Trophoblast cell (in vitro differentiated cells and primary cell): ENCODE measurements around the gene ERAP2.

Experiments
- DNase-seq, 2 donors: peaks; one replicate each; pipeline ENCODE4 v3.0.0-alpha.2; 2016
- H2AFZ ChIP-seq: 2 replicates; pipeline ENCODE4 v1.6.1; 2013; ENCODE audit warnings: low read length, moderate library complexity, mild to moderate bottlenecking; ENCODE audit not compliant: insufficient read depth, poor library complexity
- H2AK5ac ChIP-seq: 2 replicates; pipeline ENCODE4 v1.6.1; 2013; ENCODE audit warnings: mild to moderate bottlenecking, low read length
- H2BK120ac ChIP-seq: 2 replicates; pipeline ENCODE4 v1.6.1; 2013; ENCODE audit warnings: low read length, mild to moderate bottlenecking, moderate library complexity; ENCODE audit not compliant: insufficient read depth, poor library complexity
- H2BK12ac ChIP-seq: 2 replicates; pipeline ENCODE4 v1.6.1; 2013; ENCODE audit warnings: mild to moderate bottlenecking, low read length, moderate library complexity
- H2BK5ac ChIP-seq: 2 replicates; pipeline ENCODE4 v1.6.1; 2013; ENCODE audit warnings: low read length, low read depth, moderate library complexity, mild to moderate bottlenecking; ENCODE audit not compliant: poor library complexity
- H3K14ac ChIP-seq: 2 replicates; pipeline ENCODE4 v1.6.1; 2013; ENCODE audit warnings: mild to moderate bottlenecking, low read length
- H3K18ac ChIP-seq: 2 replicates; pipeline ENCODE4 v1.6.1; 2013; ENCODE audit warnings: mild to moderate bottlenecking, low read length
- H3K23ac ChIP-seq: 2 replicates; pipeline ENCODE4 v1.6.1; 2013; ENCODE audit warnings: low read length
- H3K27ac ChIP-seq: 2 replicates; pipeline ENCODE4 v1.5.1; 2013; ENCODE audit warnings: low read depth, mild to moderate bottlenecking, inconsistent platforms, low read length, moderate library complexity
- H3K27me3 ChIP-seq: 2 replicates; pipeline ENCODE4 v1.6.1; 2013; ENCODE audit warnings: inconsistent platforms, mild to moderate bottlenecking, low read length, moderate library complexity; ENCODE audit not compliant: insufficient read depth
- H3K36me3 ChIP-seq, 2 experiments: 1 replicate in 1 of 2; 2 replicates in 1 of 2; pipeline ENCODE4 v1.6.1; 2013; ENCODE audit warnings: low read length in 2 of 2, mild to moderate bottlenecking in 2 of 2, moderate library complexity in 1 of 2; ENCODE audit not compliant: insufficient read depth in 2 of 2, control insufficient read depth in 1 of 2
- H3K4ac ChIP-seq: 2 replicates; pipeline ENCODE4 v1.6.1; 2013; ENCODE audit warnings: low read depth, mild to moderate bottlenecking, low read length, moderate library complexity
- H3K4me1 ChIP-seq, 2 experiments: 1 replicate in 1 of 2; 2 replicates in 1 of 2; pipeline ENCODE4 v1.6.1; 2013; ENCODE audit warnings: low read length in 2 of 2, mild to moderate bottlenecking in 2 of 2, moderate library complexity in 1 of 2; ENCODE audit not compliant: insufficient read depth in 2 of 2, control insufficient read depth in 1 of 2
- H3K4me2 ChIP-seq: 2 replicates; pipeline ENCODE4 v1.6.1; 2013; ENCODE audit warnings: inconsistent platforms, mild to moderate bottlenecking, low read length, moderate library complexity
- H3K4me3 ChIP-seq: 2 replicates; pipeline ENCODE4 v1.5.1; 2013; ENCODE audit warnings: mild to moderate bottlenecking, low read depth, low read length, inconsistent platforms
- H3K79me1 ChIP-seq: one replicate; pipeline ENCODE4 v1.6.1; 2013; ENCODE audit warnings: low read length
- H3K79me2 ChIP-seq: 2 replicates; pipeline ENCODE4 v1.6.1; 2013; ENCODE audit warnings: low read length, mild to moderate bottlenecking; ENCODE audit not compliant: control insufficient read depth, insufficient read depth, poor library complexity
- H3K9ac ChIP-seq: 2 replicates; pipeline ENCODE4 v1.6.1; 2013; ENCODE audit warnings: mild to moderate bottlenecking, low read length
- H3K9me3 ChIP-seq: 2 replicates; pipeline ENCODE4 v1.6.1; 2013; ENCODE audit warnings: low read depth, mild to moderate bottlenecking, control low read depth, inconsistent platforms, low read length; ENCODE audit not compliant: insufficient read depth
- H4K12ac ChIP-seq: 2 replicates; pipeline ENCODE4 v1.6.1; 2013; ENCODE audit warnings: low read depth, mild to moderate bottlenecking, low read length, moderate library complexity
- H4K8ac ChIP-seq: 2 replicates; pipeline ENCODE4 v1.6.1; 2013; ENCODE audit warnings: low read depth, mild to moderate bottlenecking, low read length, moderate library complexity
- H4K91ac ChIP-seq: one replicate; pipeline ENCODE4 v1.6.1; 2013; ENCODE audit warnings: low read depth, mild to moderate bottlenecking, low read length, moderate library complexity
- WGBS: extraction: QIAGEN DNeasy Blood & Tissue Kit; methylation state at CpG from one replicate; pipeline ENCODE4 v1.1.7; 2013; ENCODE audit warnings: missing lambda C conversion rate; ENCODE audit not compliant: insufficient read length, insufficient coverage; ENCODE audit errors: extremely low coverage; 5-methylcytosine and 5-hydroxymethylcytosine counted together

The ERAP2 gene

GRCh38 chr5:96940586-96940985 lies 64.3 kb downstream of the ERAP2 start:
- no CpG with 5 or more reads among the region's 3 CpGs for WGBS
- H3K27ac ChIP-seq: no peak overlapping the region
- no peak overlapping the region for H3K14ac ChIP-seq
- no peaks in the 10 kb centered on the region for H3K27me3 ChIP-seq
- no peak overlapping the region for H3K18ac ChIP-seq
- no peak overlapping the region for H2AK5ac ChIP-seq
- H3K4me1 ChIP-seq: no peaks in the 10 kb centered on the region
- H3K9me3 ChIP-seq: no peaks in the 10 kb centered on the region
- H3K79me2 ChIP-seq: peaks cover 7% of the 10 kb centered on the region
- H4K8ac ChIP-seq: no peak overlapping the region
- no peak overlapping the region for H2BK120ac ChIP-seq
- no peak overlapping the region for H3K23ac ChIP-seq
- no peak overlapping the region for H3K9ac ChIP-seq
- H4K12ac ChIP-seq: no peak overlapping the region
- no peak overlapping the region for H3K4me3 ChIP-seq
- H2AFZ ChIP-seq: no peak overlapping the region
- H2BK12ac ChIP-seq: no peak overlapping the region
- DNase-seq: no peak
- no peaks in the 10 kb centered on the region for H3K36me3 ChIP-seq
- no peak overlapping the region for H3K4me2 ChIP-seq
- H4K91ac ChIP-seq: no peak overlapping the region
- no peak overlapping the region for H2BK5ac ChIP-seq
- peaks cover 5% of the 10 kb centered on the region for H3K79me1 ChIP-seq
- H3K4ac ChIP-seq: no peak overlapping the region

DNA sequence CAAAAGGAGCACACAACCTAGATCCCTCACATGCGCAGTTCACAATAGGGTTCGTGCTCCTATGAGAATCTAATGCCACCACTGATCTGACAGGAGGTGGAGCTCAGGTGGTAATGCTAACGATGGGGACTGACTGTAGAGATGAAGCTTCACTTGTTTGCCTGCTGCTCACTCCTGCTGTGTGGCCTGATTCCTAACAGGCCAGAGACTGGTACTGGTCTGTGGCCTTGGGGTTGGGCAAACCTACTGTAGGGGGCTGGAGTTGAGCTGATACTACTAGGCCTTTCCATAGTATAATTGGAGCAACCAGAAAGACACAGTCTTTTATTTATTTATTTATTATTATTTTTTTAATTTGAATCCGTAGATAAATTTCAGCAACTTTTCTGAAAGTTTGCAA lies 64.8 kb downstream of the ERAP2 start:
- no peak overlapping the region for H3K9ac ChIP-seq
- H3K18ac ChIP-seq: no peak overlapping the region
- WGBS: no CpG with 5 or more reads among the region's 4 CpGs
- no peaks in the 10 kb centered on the region for H3K36me3 ChIP-seq
- no peak for DNase-seq
- no peak overlapping the region for H3K27ac ChIP-seq
- H3K9me3 ChIP-seq: no peaks in the 10 kb centered on the region
- H3K79me1 ChIP-seq: peaks cover 2% of the 10 kb centered on the region
- H3K4me1 ChIP-seq: no peaks in the 10 kb centered on the region
- no peak overlapping the region for H4K91ac ChIP-seq
- no peak overlapping the region for H2BK5ac ChIP-seq
- H2BK12ac ChIP-seq: no peak overlapping the region
- H2AK5ac ChIP-seq: no peak overlapping the region
- H2BK120ac ChIP-seq: no peak overlapping the region
- H2AFZ ChIP-seq: no peak overlapping the region
- H4K8ac ChIP-seq: no peak overlapping the region
- H4K12ac ChIP-seq: no peak overlapping the region
- no peak overlapping the region for H3K14ac ChIP-seq
- no peak overlapping the region for H3K4me3 ChIP-seq
- H3K27me3 ChIP-seq: no peaks in the 10 kb centered on the region
- no peak overlapping the region for H3K4ac ChIP-seq
- H3K79me2 ChIP-seq: peaks cover 5% of the 10 kb centered on the region
- H3K4me2 ChIP-seq: no peak overlapping the region
- no peak overlapping the region for H3K23ac ChIP-seq

DNA sequence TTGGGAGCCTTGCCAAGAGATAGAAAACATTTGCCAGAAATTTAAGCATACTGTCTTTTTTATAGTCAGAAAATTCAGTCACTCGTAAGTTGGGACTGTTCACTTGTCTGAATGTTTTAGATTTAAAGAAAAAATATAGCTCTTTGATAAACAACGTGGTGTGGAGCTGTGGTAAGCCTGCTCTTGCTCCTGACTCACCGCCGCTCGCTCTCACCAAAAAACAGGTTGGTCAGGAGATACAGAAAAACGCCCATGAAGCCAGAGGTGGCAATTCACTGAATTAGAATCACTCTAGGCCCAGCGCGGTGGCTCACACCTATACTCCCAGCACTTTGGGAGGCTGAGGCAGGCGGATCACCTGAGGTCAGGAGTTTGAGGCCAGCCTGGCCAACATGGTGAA lies 65.8 kb downstream of the ERAP2 start:
- H3K23ac ChIP-seq: no peak overlapping the region
- no peak overlapping the region for H3K4me3 ChIP-seq
- no peak overlapping the region for H2BK5ac ChIP-seq
- no peak overlapping the region for H2BK12ac ChIP-seq
- H3K27ac ChIP-seq: no peak overlapping the region
- H3K4me1 ChIP-seq: no peaks in the 10 kb centered on the region
- no peaks in the 10 kb centered on the region for H3K36me3 ChIP-seq
- H3K4ac ChIP-seq: no peak overlapping the region
- no peak overlapping the region for H3K14ac ChIP-seq
- H4K91ac ChIP-seq: no peak overlapping the region
- H2AK5ac ChIP-seq: no peak overlapping the region
- H3K4me2 ChIP-seq: no peak overlapping the region
- no peaks in the 10 kb centered on the region for H3K27me3 ChIP-seq
- H3K9ac ChIP-seq: no peak overlapping the region
- WGBS: no CpG with 5 or more reads among the region's 9 CpGs
- H2AFZ ChIP-seq: no peak overlapping the region
- no peak overlapping the region for H3K18ac ChIP-seq
- H4K12ac ChIP-seq: no peak overlapping the region
- no peak overlapping the region for H2BK120ac ChIP-seq
- no peaks in the 10 kb centered on the region for H3K79me1 ChIP-seq
- H3K9me3 ChIP-seq: no peaks in the 10 kb centered on the region
- DNase-seq: peak; percentile 38 to 58
- no peaks in the 10 kb centered on the region for H3K79me2 ChIP-seq
- H4K8ac ChIP-seq: no peak overlapping the region

GRCh38 chr5:96942911-96943310 lies 66.6 kb downstream of the ERAP2 start:
- H2AK5ac ChIP-seq: no peak overlapping the region
- H3K79me2 ChIP-seq: no peaks in the 10 kb centered on the region
- no peak overlapping the region for H2BK12ac ChIP-seq
- H4K91ac ChIP-seq: no peak overlapping the region
- H3K4me3 ChIP-seq: no peak overlapping the region
- no peaks in the 10 kb centered on the region for H3K9me3 ChIP-seq
- H3K4ac ChIP-seq: no peak overlapping the region
- H4K8ac ChIP-seq: no peak overlapping the region
- no peak overlapping the region for H3K27ac ChIP-seq
- H2BK5ac ChIP-seq: no peak overlapping the region
- no peak overlapping the region for H3K9ac ChIP-seq
- peak in 1 of 2 donors; percentile 47 for DNase-seq
- no peak overlapping the region for H4K12ac ChIP-seq
- H3K79me1 ChIP-seq: no peaks in the 10 kb centered on the region
- no peak overlapping the region for H3K14ac ChIP-seq
- no peaks in the 10 kb centered on the region for H3K4me1 ChIP-seq
- no peak overlapping the region for H3K4me2 ChIP-seq
- no peak overlapping the region for H3K23ac ChIP-seq
- no peak overlapping the region for H2BK120ac ChIP-seq
- no peak overlapping the region for H3K18ac ChIP-seq
- WGBS: no CpG with 5 or more reads among the region's 1 CpG
- H2AFZ ChIP-seq: no peak overlapping the region
- no peaks in the 10 kb centered on the region for H3K36me3 ChIP-seq
- H3K27me3 ChIP-seq: no peaks in the 10 kb centered on the region
